ENCODE results near the gene DSG2.

GRCh38 chr18:31526374-31526773 lies 28.4 kb downstream of the DSG2 start:
- TF ChIP-seq CTCF (IDR thresholded peaks at IDR 0.05) (no peak), POLR2A (IDR thresholded peaks at IDR 0.05) (no peak)
